ENCODE data around the gene PRR20G.

PRR20G gene

GRCh38 chr3:127264794-127265514, 22.9 kb downstream of the PRR20G start:
- H3K4me3 ChIP-seq (ENCODE audit: low read depth, low read length), result no peak overlapping the region

DNA sequence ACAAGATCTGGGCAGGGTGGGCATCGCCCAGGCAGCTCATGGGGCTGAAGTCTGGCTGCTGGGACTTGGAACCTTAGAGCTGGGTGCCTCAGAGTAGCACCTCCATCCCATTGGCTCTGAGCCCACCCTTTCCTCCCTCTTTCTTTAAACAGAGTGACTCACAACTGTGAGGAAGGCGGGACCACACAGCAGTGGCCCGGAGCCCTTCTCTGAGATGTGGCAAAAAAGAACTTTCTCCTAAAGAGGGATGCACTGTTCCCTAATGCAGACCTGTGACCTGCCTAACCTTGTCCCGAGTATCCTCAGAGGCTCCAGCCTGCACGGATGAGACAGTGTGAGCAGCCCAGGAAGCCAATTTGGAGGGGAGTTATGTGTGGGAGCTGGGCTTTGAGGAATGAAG, 23.6 kb downstream of the PRR20G start:
- no peak overlapping the region for H3K4me3 ChIP-seq (ENCODE audit: low read depth, low read length)

DNA sequence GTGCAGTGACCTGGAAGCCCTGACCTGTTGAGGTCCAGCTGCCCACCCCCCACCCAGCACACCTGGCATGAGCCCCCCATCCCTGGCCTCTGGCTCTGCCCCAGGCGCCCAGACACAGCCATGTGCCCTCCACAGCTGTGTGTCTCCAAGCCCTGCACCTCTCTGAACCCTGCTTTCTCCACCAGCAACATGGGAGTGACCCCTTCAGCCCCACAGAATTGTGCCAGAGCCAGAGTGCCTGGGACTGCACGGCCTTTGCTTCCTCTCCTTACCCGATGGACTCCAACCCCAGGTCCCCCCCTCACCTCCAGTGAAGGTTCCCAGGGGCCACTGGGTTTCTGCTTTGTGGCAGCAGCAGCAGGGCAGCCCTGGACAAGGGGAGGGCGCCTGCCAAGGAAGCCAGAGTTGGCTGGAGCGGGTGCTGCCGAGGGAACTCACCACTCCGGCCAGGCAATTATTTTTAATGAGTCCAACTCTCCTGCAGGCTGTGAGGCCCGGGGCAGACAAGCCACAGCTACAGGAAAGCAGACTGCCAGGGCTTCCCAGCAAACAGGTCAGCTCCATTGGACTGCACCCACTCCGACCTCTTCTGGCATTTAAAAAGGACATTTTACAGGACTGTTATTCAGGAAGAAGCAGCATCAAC, 24.1 kb downstream of the PRR20G start:
- no peak overlapping the region for H3K4me3 ChIP-seq (ENCODE audit: low read depth, low read length)

GRCh38 chr3:127263037-127263436, 24.8 kb downstream of the PRR20G start:
- H3K4me3 ChIP-seq (ENCODE audit: low read depth, low read length), result no peak overlapping the region

DNA sequence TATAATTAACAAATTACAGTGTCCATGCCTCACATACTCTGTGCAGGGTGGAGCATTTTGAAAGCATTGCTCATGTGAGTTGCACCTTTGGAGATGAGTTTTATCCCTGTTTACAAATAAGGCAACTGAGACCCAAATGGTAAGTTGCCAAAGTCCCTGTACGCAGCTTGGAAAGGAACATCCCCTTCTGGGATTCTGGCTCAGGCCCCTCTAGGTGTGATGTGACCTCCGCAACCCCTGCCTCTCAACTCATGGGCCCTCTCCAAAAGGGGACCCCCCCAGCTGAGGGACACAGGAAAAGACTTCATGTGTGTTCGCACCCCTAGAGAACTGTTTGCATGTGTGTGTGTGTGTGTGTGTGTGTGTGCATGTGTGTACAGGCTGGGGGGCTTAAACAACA, 25.3 kb downstream of the PRR20G start:
- H3K4me3 ChIP-seq (ENCODE audit: low read depth, low read length), result no peak overlapping the region

DNA sequence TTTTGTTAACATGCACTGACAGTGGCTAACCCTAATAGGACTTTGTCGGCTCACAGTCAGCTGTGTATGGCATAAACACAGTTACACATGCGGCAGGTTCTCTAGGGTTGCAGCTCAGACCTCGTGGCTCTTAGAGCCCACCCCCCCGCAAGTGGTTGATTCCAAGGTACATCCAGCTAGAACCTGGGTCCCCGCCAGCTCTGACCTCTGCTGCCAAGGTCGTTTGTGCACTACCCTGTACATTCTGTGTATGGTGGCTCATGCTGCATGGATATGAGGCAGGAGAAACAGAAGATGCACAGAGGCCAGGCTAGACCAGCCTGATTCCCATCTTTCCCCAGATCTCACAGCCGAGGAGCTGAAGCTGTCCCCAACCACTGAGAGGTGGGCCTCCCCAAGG, 25.9 kb downstream of the PRR20G start:
- H3K4me3 ChIP-seq (ENCODE audit: low read depth, low read length), result no peak overlapping the region

- no peak overlapping the region for H3K4me3 ChIP-seq (ENCODE audit: low read depth, low read length)
Measured at GRCh38 chr3:127260826-127261555, 26.9 kb downstream of the PRR20G start.

DNA sequence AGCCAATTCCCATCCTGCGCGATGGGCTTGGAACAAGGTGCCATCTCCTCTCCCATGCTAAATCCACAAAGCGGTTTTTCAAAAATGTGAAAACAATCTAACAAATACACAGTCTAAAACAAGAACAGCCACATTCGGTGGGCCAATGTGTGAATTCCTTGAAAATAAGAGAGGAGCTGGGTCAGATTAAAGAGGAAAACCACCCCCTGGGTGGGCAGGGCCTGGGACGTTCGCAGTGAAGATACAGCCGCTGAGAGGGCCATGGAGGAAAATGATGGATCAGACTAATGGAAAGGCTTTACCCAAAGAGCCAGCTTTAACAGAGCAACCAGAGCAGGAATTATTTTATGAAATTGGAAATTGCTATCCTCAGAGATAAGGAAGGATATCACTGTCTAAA, 27.4 kb downstream of the PRR20G start:
- H3K4me3 ChIP-seq (ENCODE audit: low read depth, low read length), result no peak overlapping the region

DNA sequence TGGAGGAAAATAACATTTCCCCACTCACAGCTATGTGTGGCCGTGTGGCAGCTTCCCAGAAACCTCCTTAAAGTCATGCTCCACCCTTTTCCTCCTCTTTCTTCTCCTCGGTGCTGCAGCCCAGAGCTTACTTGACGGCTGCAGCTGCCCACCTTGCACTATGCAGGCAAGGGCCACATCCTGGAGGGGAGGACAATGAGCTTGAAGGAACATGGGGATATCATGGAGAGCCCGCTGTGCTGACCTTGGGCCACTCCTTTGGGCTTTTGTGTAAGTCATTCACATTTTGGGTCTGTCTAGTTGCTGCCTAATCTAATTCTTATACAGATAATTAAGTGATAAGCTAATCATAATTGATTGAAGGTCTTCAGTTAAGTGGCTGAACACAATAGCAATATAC, 28.0 kb downstream of the PRR20G start:
- no peak overlapping the region for H3K4me3 ChIP-seq (ENCODE audit: low read depth, low read length)

GRCh38 chr3:127258733-127259132, 29.1 kb downstream of the PRR20G start:
- H3K4me3 ChIP-seq (ENCODE audit: low read depth, low read length), result no peak overlapping the region

DNA sequence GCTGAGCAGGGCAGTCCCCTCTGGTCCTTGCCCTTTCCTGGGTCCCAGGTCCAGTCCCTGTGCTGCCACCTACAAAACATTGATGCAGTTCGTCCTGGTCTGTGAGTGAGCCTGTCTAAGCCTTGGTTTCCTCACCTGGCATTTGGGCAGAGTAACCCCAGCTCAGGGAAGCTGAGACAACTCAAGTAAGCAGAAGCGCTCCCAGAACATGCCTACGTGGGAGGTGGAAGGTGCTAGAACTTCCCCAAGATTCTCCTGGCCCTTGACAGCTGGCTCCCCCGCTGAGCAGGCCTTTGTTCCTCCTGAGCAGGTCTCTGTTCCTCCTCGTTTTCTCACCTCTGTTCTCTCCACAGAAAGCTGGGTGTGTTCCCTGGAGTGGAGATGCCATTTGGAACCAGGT, 30.5 kb downstream of the PRR20G start:
- no peak overlapping the region for H3K4me3 ChIP-seq (ENCODE audit: low read depth, low read length)

GRCh38 chr3:127256733-127257271, 31.0 kb downstream of the PRR20G start:
- no peak overlapping the region for H3K4me3 ChIP-seq (ENCODE audit: low read depth, low read length)

GRCh38 chr3:127256138-127256537, 31.7 kb downstream of the PRR20G start:
- H3K4me3 ChIP-seq (ENCODE audit: low read depth, low read length), result no peak overlapping the region

DNA sequence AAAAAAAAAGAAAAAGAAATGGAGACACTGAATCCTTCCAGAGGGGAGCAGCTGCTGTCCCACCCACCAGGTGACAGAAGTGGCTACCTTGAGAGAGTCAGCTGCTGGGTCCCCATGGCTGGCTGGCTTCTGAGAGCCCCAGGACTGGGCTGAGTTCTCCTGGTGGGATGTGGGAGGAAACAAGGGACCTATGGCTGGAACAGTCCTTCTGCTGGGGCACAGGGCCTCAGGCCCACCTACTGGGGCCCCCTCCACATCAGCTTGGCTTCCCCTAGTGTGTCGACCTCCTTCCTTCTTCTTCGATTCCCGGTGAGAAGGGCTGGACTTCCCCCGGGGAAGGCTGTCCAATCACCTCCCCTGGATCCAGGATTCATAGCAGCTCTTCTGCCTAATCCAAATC, 32.3 kb downstream of the PRR20G start:
- no peak overlapping the region for H3K4me3 ChIP-seq (ENCODE audit: low read depth, low read length)

GRCh38 chr3:127254730-127255129, 33.1 kb downstream of the PRR20G start:
- no peak overlapping the region for H3K4me3 ChIP-seq (ENCODE audit: low read depth, low read length)

DNA sequence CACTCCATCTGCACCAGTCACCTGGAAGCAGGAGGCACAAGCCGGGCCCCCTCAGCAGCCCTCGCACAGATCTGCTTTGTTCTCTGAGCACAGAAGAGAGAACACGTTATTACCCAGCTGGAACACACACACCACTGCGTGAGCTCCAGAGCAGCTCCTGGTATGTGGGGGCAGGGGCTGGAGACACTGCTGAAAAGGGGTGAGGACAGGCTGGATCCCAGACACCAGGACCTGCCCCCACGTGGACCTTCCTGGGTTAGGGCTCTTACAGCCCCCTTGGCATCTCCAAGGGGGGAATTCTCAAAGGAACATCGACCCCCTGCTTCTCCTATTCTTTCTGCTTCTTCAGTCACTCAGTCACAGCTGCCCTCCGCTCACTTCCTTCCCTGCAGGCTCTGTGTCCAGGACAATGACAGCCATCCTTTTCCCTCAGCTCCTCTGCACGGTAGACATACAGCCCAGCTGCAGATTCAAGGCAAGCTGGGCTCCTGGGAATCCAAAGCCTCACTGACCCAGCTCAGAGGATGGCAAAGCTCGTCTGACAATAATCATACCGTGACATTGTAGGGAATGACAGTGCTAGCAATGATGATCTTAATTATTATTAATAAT, 33.7 kb downstream of the PRR20G start:
- no peak overlapping the region for H3K4me3 ChIP-seq (ENCODE audit: low read depth, low read length)

- no peak overlapping the region for H3K4me3 ChIP-seq (ENCODE audit: low read depth, low read length)
Measured at GRCh38 chr3:127253491-127253890, 34.4 kb downstream of the PRR20G start.

GRCh38 chr3:127252446-127252845, 35.4 kb downstream of the PRR20G start:
- H3K4me3 ChIP-seq (ENCODE audit: low read depth, low read length), result no peak overlapping the region

GRCh38 chr3:127250032-127250431, 37.8 kb downstream of the PRR20G start:
- H3K4me3 ChIP-seq (ENCODE audit: low read depth, low read length), result no peak overlapping the region

DNA sequence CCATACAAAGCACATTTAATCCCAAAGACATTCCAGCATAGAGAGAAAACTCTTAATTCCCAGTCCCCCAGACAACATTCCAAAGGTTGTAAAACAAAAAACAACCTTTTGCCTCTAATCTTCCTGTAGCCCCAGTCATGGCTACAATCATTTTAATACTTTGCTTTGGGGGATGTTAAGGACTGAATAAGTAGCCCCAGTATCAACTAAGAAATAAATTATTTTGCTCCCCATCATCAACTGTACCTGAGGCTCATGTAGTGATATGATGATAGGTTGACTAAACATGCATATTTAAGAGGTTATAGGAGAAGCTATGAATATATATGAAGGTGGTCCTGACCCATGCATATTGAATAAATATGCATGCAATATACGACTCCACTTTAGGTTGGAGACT, 40.6 kb downstream of the PRR20G start:
- no peak overlapping the region for H3K4me3 ChIP-seq (ENCODE audit: low read depth, low read length)

DNA sequence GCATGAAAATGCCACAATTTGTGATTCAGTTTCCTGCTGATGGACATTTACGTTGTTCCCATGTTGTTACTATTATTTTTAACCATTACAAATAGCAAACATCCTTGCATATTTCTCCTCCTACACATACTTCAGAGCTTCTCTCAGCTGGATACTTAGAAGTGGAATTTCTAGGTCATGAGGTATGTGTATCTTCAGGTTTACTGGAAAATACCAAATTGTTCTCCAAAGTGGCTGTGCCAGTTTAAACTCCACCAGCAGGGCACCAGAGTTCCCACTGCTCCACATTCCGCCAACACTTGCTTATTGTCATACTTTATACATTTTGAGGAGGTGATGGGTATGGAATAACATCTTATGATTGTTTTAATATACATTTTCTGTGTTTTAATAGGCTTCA, 49.2 kb downstream of the PRR20G start:
- H3K4me3 ChIP-seq (ENCODE audit: low read depth, low read length), result no peak overlapping the region
